ENCODE results near the gene FYN.

Gene FYN

DNA sequence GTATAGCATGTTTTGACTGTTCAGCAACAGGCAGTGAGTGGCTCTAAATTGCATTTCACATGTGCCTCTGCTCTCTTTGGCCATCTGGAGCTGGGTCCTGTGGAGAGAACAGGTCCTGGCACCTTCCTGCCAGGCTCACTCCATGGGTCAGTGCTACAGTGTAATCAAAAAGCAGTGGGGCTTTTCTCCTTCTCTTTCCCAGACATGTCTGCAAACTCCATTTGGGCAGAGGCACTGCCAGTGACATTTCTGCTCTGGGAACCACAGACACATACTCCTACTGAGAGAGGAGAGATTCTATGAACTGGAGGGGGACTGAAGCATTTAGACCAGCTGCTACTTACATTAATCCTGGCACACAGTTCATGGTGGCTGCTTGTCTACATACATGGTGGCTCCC is 199.3 kb downstream of the FYN start:
- DNase-seq: no peak

DNA sequence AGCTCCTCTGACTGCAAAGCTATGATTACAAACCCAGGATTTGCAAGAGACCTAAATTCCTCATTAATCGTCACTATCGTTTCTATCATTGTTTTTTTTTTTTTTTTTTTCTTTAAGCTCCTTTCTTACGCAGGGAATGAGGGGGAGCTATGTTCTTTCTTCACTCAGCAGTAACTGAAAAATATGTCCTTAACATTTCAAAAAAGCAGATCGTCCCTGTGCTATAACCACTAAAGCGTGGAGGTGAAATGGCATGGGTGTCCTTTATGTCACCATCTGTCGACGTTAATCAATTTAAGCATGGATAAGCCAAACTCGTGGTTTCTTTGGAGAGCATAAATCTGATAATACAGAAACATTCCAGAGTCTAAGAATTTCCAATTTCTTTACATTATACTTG is 199.7 kb downstream of the FYN start:
- no peak for DNase-seq

DNA sequence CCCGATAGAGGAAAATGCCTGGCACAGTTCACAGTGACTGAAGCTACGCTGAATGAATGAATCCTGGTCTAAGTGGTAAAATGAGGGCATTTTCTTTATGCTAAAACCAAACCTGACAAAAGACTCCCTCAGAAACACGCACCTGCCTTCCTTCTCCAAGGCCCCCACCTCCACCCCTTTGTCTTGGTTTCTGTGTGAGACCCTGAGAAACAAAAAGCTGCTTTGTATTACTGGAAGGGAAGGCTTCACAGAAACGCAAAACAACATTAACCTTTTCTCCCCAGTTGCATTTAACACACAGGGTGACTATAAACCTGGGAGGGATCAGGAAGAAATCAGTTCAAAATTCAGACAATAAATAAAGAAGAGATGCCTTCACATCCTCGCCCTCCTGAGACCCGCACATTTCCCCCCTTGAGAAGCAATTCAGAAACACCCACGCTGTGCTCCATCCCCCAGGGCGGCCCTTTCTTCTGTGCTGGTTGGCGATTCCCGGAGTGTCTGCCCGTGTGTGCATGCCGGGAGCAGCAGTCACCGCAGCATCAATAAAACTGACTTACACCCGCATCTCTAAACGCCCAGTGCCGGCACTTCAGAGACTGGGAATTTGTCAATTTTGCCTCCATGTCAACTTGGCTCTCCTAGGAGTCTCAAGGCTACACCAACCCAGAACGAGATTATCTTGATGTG is 200.3 kb downstream of the FYN start:
- no peak for DNase-seq

DNA sequence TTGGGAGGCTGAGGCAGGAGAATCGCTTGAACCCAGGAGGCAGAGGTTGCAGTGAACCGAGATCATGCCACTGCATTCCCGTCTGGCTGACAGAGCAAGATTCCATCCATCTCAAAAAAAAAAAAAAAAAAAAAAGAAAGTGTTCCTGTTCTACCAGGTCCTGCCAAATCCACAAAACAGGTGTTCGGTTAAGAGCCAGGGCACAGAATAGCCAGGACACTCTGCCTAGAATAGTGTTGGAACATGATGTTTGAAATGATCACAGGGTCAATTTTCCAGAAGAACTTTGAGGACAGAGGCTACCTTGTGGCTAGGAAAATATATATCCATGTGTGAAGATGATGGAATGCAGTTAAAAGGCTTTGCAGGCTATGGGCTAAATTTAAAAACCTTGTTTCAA is 203.9 kb downstream of the FYN start:
- DNase-seq: no peak

DNA sequence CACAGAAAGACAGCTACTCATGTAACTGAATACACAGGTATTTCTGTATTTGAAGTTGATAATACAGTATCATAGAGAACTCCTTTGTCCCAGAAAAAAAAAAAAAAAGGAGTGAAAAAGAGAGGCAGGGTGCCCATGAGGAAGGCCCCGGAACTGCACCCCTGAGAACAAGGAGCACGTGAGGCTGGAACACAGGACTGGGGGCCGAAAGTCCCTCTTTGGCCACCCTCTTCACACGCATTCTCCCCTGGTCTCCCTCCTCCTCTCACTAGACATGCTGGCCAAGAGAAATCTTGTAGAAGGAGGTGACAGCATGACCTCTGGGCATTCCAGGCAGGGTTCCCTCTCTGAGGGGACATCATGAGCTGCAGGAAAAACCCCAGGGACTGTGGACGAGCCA is 204.8 kb downstream of the FYN start:
- DNase-seq: no peak

DNA sequence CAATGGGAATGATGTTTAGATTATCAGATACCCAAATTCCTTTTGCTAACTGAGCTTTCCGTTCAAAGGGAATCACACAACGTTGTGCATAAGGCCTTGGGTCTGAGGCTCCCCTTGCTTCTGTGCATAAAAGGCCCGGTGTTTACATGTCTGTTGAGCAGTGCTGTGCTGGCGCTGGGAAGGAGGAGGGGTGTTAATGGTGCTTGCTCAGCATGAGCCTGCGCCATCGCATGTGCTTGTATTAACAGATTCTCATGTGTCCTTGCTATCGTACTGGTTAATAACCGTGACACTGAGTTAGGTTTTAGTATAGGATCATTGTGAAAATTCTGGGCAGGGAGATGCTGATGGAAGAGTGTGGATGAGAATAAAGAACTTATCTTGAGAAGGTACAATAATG is 205.3 kb downstream of the FYN start:
- no peak for DNase-seq

DNA sequence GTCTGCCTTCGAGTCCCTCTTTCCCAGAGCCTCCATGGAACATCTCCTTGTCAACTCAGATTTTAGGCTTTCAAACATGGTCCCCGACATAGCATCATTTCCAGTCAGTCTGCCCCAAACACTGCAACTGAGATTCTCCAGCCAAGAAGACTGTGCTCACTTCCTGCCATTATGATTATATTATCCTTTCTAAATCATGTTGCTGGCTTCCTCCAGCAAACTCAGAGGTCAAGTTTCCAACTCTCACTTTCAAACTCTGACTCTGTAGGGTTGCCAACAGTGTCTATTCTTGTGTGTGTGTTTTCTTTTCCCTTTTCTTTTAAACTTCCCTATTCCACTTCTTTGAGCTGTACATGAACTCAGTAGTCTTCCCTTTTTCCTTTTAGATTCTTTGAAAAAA is 206.4 kb downstream of the FYN start:
- DNase-seq: no peak

DNA sequence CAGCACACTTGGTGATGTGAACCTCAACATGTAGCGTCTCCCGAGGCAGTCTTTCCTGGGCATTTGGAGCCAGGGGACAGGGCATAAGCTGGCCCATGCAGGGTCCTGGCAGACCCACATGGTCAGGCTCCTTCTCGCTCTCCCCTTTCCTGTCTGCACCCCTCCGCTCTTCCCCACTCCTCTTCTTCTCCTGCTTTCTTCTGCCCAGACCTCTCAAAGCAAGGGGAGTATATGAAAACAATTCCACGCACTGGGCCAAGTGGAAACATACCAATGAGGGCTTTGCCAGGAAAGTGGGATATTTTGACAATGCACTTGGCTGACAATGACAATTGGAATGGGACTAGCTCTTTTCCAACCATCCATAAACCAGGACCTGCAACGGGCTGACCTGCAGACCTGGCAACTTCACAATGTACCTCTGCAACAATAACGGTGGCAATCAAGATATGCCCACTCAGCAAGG is 208.7 kb downstream of the FYN start:
- no peak for DNase-seq

DNA sequence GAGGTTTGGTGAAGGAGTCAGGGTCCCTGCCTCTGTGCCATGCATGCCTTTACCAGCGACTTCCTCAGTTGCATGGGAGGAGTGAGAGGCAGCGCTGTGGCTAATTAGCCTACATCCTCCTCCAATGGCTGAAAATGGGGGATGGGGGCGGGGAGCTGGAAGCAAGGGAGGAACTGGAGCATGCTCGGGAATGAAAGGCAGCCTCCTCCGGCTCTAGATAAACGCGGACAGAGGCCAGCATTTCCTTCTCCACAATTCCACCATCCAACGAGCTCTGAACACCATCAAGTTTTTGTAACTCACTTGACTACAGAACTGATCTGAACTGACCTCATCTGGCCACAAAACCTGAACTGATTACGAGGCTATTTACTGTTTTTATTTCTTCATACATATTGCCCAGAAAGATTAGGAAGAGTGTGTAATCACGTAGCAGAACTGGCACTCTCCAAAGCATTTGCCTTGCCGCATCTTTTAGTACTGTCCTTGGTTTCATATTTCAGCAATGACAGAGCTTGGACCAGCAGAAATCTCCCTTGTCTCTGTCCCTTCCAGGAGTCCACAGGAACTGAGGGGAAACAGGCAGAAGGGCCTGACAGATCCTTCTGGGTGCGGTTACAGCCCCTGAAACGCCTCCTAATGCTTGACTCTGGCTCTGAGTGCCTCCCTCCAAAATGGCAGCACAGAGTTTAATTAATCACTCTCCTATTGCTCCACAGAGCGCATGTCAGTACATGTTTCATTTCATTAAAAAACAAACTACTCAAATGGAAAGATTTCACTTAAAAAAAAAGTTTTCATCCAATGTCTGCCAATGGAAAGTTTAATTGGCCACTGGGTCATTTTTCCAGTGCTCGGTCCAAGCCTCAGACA is 209.3 kb downstream of the FYN start:
- no peak for DNase-seq

DNA sequence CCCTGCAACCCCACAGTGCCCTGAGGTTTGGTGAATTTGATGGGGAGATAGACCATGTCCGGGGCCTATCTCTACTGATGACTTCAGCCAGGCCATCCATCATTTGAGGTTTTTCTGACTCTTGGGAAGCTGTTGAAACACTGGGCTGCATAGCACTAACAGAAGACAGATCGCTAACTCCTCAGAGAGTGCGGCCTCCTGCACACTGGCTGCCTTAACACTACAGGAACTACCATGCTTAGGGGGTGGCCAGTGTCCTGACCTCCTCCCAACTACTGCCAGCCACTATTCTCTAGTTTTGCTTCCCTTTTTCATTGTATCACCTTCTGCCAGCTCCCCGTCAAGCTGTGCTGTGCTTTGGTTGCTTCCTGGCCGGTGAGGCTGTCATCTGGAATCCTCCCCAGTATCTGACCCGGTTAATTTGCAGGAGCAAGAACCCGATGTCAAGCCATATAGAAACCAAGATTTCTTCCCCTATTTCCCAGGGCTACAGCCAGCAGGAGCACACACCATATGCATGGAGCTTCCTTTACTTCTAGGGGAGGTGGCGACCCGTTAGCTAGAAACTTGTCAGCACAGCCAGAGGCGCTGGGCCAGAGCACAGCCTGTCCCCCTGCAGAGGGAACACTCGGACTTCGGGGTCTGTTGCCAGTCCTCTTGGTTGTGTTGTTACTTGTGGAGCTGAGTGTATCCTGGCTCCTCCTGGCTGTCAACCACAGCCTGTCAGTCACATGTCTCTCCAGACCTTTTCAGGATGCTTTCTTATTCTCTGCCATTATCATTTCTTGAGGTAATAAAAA is 210.3 kb downstream of the FYN start:
- no peak for DNase-seq

DNA sequence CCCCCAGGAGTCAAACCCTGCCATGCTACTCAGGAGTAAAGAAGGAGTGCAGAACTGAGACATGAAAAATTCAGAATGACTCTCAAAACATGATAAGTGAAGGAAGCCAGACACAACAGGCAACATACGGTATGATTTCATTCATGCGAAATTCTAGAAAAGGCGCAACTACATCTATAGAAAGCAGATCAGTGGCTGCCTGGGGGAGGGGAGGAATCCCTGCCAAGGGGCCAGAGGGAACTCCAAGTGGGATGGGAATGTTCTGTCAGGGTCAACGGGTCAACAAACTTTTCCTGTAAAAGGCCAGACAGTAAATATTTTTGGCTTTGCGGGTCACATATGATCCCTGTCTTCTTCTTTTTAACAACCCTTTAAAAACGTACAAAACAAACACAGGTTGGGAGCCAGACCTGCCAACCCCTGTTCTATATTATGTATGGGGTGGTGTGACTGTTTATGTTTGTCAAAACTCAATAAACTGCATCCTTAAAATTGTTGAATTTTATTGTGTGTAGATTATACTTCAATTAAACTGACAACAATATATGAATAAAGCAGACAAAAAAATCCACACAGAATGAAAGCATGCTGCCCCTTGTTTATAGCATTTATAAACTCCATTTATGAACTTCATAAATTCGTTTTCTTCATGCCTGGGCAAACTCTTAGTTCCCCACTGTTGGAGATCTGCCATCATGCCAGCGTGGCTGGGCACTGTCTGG is 211.0 kb downstream of the FYN start:
- DNase-seq: no peak

DNA sequence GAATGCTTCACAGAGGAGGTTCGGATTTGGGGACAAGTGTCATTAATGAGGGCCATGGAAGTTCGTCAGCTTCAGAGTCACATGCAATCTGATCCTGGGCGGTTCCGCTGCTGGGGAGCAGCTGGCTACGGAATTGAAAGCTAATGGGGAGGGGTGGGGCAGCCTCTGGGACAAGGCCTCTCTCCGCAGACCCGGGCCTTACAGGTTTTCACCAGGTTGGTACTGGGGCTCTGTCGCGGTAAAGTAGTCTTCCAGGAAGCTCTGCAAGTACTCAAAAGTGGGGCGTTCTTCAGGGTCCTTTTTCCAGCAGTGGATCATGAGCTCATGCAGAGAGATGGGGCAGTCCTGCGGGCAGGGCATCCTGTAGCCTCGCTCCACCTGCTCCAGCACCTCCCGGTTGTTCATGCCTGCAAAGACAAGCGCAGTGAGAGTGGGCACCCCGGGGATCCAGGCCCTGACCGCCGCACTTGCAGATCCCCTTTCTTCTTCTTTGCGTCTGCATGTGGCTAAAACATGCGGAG is 211.7 kb downstream of the FYN start:
- no peak for DNase-seq

DNA sequence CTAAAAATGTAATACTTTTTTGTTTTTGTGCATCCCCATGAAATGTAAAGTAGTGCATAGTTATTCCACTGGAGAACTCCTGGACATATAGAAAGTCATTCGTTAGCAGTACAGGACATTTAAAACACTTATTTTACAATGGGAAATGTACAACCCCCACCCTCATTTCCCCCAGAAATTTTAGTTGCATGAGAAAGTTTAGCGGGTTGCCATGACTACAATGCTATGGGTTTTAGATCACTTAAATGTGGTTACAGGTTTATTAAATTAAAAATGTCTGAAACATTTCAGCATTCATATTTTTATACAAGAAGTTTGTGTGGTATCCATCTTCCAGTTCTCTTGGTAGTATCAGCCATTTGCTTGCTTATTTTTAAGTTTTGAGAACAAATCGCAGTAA is 212.7 kb downstream of the FYN start:
- DNase-seq: no peak

DNA sequence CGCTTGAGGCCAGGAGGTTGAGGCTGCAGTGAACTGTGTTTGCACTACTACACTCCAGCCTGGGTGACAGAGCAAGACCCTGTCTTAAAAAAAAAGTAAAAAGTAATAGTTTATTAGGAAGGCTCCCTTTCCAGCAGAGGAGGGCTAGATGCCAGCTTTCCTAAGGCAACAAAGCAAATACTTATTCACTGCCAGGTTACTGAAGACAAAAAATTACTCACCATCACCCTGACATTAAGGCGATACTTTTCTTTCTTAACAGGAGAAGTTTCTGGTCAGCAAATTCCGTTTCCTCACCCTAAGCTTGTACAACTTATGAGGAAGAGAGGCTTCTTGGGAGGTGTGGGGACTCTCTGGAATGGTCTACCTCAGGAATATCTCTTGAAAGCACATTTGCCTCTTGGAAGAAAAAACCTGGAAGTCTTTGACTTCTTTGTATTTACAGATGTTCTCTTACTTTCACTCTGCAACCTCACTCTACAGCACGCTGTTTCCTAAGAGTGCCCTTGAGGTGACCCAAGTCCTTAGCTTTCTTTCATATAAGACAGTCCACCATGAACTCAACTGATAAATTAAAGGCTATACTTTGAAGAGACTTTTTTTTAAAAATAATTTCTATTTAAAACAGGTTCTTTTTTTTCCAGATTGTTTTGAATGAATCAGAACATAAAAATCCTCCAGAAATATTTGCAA is 214.6 kb downstream of the FYN start:
- no peak for DNase-seq

DNA sequence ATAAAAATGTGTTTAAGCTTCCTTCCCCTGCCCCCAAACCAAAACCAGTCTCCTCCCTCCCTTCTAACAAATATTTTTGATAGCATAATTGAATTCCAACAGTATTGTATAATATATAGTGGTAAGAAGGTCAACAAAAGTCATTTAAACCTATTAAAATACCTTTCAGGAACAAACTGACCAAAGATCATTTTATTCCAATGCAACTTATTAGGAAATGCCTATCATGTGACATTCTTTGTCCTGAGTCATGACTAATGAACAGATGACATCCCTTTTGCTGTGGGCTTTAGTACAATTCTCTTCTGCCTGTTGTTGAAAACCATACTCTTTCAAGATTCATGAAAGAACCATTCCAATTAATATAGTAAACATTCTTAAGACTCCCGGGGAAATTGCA is 216.1 kb downstream of the FYN start:
- no peak for DNase-seq

DNA sequence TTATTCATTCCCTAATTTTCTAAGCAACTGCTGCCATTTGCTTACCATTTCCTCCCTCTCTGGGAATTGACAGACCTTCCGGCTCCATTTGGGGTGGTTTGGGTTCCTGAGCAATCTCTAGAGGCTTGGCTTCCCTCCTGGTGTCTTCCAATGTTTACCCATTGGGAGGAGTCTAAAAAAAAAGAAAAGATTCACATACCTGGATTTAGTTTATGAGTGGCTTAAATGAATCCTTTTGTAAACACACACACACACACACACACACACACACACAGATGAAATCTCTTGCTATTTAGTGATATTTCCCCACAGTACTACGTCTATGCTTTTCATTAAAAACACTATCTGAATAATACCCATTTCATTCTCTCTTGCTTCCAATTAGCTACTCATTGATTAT is 219.3 kb downstream of the FYN start:
- DNase-seq: no peak

DNA sequence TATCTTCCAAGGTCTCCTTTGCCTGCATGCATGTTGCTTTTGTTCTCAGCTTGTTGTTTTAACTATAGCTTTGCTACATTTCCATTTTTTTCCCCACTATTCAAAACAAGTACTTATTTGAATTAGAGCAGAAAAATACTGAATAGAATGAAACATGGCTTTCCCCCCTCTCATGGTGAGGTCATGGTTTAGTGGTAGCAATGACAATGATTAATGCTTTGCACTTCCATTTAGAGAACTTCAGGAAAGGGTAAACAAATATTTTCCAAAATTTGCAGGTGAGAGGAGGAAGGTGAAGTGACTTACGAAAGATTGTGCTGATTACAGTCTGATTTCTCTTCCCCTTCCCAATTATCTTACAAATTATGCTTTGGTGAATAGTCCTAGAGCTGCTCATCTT is 219.8 kb downstream of the FYN start:
- no peak for DNase-seq

DNA sequence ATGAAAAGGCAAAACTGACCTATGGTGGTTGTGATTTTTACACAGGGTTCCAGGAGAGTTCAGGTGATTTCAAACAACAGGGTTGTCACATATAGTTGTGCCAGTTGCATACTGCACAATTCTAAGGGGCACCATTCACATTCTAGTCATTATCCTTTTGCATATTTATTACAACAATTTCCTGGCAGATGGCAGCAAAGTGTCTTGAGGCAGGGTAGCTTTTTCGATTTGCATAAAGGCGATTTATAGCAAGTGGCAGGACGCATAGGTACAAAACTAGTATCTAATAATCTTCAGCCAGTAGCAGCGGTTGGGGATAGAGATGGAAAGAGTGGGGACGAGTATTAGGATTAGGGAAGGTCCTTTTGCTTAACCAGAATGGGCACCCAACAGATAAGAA is 221.1 kb downstream of the FYN start:
- no peak for DNase-seq

DNA sequence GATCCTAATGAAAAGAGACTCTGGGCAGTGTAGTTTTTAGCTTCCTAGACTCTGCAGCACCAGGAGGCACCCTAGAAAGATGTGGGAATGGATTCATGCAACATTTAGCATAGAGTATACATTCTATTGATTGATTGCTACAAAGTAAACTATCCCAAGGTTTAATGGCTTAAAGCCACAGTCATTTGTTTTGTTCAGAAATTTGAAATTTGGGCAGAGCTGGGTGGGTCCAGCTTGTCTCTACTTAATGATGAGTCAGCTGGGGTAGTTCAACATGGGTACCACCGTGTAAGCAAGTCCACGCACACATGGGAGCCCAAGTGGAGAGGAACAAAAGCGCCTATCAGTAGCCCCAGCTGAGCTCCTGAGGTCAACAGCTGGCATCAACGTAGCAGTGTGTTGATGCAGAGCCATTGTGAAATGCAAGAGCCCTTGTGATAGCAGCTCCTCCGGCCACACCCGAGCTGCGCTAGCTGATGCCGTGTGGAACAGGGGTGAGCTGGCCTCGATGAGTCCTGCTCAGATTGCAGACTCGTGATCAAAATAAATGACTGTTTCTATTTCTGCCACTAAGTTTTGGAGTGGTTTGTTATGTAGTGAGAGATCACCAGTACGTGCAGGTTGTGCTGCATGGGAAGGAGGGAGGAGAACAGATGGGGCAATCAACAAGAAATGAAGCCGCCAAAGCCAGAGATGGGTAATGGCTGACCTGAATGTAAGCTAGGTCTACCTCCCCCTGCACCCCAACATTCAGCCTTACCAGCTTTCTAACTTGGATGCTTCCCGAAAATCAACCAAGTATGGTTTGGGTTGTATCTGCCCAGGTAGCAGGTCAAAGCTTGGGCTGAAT is 221.8 kb downstream of the FYN start:
- DNase-seq: no peak

DNA sequence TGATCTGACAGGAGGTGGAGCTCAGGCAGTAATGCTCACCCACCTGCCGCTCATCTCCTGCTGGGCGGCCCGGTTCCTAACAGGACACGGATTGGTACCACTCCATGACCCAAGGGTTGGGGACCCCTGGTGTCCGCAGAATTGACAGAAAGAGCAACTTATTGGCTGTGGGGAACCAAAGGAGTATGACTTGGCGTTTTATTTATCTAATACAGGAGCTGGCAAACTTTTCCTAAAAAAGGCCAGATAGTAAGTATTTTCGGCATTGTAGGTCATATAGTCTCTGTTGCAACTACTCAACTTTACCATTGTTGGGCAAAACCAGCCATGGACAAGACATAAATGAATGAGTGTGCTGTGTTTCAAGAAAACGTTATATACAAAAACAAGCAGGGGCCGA is 223.2 kb downstream of the FYN start:
- no peak for DNase-seq

DNA sequence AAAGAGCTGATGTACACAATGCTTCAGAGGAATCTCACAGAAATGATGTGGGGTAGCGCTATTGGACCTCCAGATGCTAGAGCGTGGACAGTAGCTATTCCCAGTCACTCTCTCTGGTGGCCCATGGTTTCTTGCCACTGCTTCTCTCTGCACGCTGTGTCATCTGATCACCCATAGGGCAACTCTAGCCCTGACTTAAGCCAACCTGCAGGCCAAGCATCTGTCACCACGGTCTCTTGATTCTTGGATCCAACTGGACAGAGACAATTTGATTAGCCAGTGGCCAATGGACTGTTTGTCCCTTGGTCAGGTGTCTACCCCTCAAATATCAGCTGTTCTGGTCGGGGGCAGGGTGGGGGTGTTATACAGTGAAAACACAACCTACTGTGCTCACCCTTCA is 225.2 kb downstream of the FYN start:
- no peak for DNase-seq

Data from stimulated activated CD4-positive, alpha-beta T cell treated with anti-CD3 and anti-CD28 coated beads, Interleukin-4, amount 100 ng/mL, for 1 hour (primary cell).